ENCODE data around the gene SLC39A11. TPM values are rescaled to one million over a fixed set of nuclear protein-coding genes. Genes with fewer than 3 reads are reported as not detected.

Gene SLC39A11
- total RNA-seq, 1 experiment from 2014 or later, result 15.2 TPM

DNA sequence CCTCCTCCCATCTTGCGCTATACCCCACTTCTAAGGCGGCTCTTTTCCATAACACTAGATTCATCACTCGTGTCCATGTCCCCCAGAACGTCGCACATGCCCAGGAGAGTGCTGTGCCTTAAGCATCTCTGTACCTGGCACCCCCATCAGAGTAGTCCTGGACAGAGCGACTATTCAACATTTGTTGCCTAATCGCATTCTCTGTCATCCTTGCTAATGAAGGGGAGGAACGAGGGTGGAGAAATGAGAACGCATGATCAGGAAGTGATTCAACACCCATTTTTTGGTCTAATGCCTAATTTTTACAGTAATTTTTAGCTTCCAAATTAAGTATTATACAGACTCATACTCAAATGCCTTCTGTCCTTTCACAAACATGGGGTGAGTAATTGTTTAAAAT lies 53.2 kb downstream of the SLC39A11 start:
- H2BK20ac ChIP-seq (ENCODE audit: low read depth, low read length, poor library complexity, severe bottlenecking), result no peak overlapping the region
- H2BK15ac ChIP-seq (ENCODE audit: low read depth, low read length), result no peak overlapping the region
- H2BK5ac ChIP-seq (ENCODE audit: insufficient read length, low read length), result no peak overlapping the region
- H4K20me1 ChIP-seq (ENCODE audit: control insufficient read depth, insufficient read depth, insufficient read length), result no peaks in the 10 kb centered on the region
- H3K9me3 ChIP-seq (ENCODE audit: control insufficient read depth, low read depth, low read length), result no peaks in the 10 kb centered on the region
- no peak overlapping the region for H2BK120ac ChIP-seq (ENCODE audit: low read depth, low read length, poor library complexity, severe bottlenecking)
- H3K23me2 ChIP-seq (ENCODE audit: insufficient read length, low read depth, low read length, poor library complexity, severe bottlenecking), result no peaks in the 10 kb centered on the region
- no peak overlapping the region for H4K8ac ChIP-seq (replicated peaks; ENCODE audit: insufficient read length, low read depth, low read length)
- Mint-ChIP-seq H3K4me1 (peaks cover 0 to 8% of the 10 kb centered on the region in 2 experiments; a peak in 2 of 4 replicates), H3K4me3 (no peak overlapping the region), H3K27ac (no peak overlapping the region), H3K9me3 (no peaks in the 10 kb centered on the region), H3K27me3 (ENCODE audit: low read depth) (no peaks in the 10 kb centered on the region; the same call in 1 of the 2 replicates), H3K36me3 (ENCODE audit: insufficient read depth in 1 of 3, low read depth in 3 of 3) (peaks cover 0 to 2% (median 0%) of the 10 kb centered on the region in 3 experiments; a peak in 1 of 7 replicates)
- H3K4me1 ChIP-seq (ENCODE audit: insufficient read depth, low read length), result no peaks in the 10 kb centered on the region; the same call in 1 of the 2 replicates
- H3K4ac ChIP-seq (ENCODE audit: low read depth, low read length), result no peak overlapping the region
- no peak overlapping the region for H3K18ac ChIP-seq (ENCODE audit: insufficient read length, low read depth, low read length)
- H3K14ac ChIP-seq (ENCODE audit: insufficient read depth, low read length), result no peak overlapping the region
- no peaks in the 10 kb centered on the region for H3K27me3 ChIP-seq (ENCODE audit: insufficient read depth, low read length)
- H3K27ac ChIP-seq (ENCODE audit: insufficient read length, low read depth, low read length), result no peak overlapping the region
- no peak overlapping the region for H2AK5ac ChIP-seq (ENCODE audit: insufficient read length, low read length)
- WGBS (ENCODE audit: extremely low coverage, insufficient read length, low lambda C conversion rate), result no CpG with 5 or more reads among the region's 9 CpGs
- no peak overlapping the region for H2BK12ac ChIP-seq (ENCODE audit: insufficient read length, low read depth, low read length)
- no peaks in the 10 kb centered on the region for H3K79me1 ChIP-seq (ENCODE audit: insufficient read depth, low read depth, low read length, poor library complexity, severe bottlenecking)
- no peak overlapping the region for H4K91ac ChIP-seq (ENCODE audit: insufficient read length, low read depth, low read length)
- H3K79me2 ChIP-seq (ENCODE audit: insufficient read depth, low read length), result no peaks in the 10 kb centered on the region
- H3K9ac ChIP-seq (ENCODE audit: extremely low read depth, insufficient read length, low read length), result no peak overlapping the region
- no peak overlapping the region for H2AFZ ChIP-seq (ENCODE audit: low read length)
- H4K5ac ChIP-seq (ENCODE audit: insufficient read length, low read depth, low read length), result no peak overlapping the region
- TF ChIP-seq, protein P1, sequence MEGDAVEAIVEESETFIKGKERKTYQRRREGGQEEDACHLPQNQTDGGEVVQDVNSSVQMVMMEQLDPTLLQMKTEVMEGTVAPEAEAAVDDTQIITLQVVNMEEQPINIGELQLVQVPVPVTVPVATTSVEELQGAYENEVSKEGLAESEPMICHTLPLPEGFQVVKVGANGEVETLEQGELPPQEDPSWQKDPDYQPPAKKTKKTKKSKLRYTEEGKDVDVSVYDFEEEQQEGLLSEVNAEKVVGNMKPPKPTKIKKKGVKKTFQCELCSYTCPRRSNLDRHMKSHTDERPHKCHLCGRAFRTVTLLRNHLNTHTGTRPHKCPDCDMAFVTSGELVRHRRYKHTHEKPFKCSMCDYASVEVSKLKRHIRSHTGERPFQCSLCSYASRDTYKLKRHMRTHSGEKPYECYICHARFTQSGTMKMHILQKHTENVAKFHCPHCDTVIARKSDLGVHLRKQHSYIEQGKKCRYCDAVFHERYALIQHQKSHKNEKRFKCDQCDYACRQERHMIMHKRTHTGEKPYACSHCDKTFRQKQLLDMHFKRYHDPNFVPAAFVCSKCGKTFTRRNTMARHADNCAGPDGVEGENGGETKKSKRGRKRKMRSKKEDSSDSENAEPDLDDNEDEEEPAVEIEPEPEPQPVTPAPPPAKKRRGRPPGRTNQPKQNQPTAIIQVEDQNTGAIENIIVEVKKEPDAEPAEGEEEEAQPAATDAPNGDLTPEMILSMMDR (conservative IDR thresholded peaks at IDR 0.05), result no peak
- DNase-seq, result no peak
- H3K56ac ChIP-seq (ENCODE audit: insufficient read length, low read depth, low read length), result no peak overlapping the region
- H3K23ac ChIP-seq (ENCODE audit: insufficient read length, low read depth, low read length), result no peak overlapping the region
- H3K4me2 ChIP-seq (ENCODE audit: insufficient read depth, insufficient read length, low read length), result no peak overlapping the region
- H3T11ph ChIP-seq (ENCODE audit: low read length), result no peak overlapping the region
